OCI-LY3 (cell line): ENCODE data around the gene TRIM6.

Source experiments
- EZH2phosphoT487 ChIP-seq: fragments of 200-600 bp; shearing (Covaris generic); IDR thresholded peaks from 2 replicates; pipeline ENCODE4 v1.6.1; 2018; ENCODE audit warnings: antibody characterized with exemption, mixed run types, low read depth
- TF ChIP-seq, protein P1 (sequence below): fragments of 200-600, 300-600 bp; sonication (generic); IDR thresholded peaks from 2 replicates; pipeline ENCODE4 v1.5.1; 2014; ENCODE audit warnings: antibody characterized with exemption, low read length, low read depth

DNA sequence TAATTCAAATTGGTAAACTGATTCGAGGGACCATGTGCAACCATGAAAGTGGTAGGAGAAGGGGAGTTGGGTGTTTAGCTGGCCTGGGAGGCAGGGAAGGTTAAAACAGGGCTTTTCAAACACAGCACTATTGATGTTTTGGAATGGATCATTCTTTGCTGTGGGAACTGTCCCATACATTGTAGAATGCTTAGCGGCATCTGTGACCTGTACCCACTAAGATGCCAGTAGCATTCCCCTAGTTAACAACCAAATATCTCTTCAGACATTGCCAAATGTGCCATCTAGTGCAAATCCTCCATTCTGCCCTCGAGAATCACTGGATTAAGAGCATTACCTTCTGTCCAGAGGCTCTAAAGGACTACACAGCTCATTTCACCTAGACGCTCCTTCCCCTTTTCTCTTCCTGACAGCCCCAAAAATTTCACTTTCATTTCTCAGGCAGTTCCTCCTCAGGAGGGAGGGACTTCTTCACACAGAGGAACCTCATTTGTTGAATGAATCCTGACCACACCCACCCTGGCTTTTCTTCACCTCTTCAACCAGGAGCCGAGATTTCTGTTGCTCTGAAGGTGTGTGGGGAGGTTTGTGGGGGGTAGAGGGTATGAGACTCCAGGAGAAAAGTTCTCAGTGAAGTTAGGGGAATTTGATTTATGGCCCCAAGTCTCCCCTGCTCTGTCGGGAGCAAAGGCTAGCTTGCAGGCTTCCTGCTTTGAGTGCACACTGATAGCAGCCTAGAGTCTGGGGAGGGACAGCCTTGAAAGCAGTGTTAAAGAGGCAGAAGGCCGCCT is 28.2 kb downstream of the TRIM6 start, which contains the start of gene TRIM34:
- TF ChIP-seq, protein P1, sequence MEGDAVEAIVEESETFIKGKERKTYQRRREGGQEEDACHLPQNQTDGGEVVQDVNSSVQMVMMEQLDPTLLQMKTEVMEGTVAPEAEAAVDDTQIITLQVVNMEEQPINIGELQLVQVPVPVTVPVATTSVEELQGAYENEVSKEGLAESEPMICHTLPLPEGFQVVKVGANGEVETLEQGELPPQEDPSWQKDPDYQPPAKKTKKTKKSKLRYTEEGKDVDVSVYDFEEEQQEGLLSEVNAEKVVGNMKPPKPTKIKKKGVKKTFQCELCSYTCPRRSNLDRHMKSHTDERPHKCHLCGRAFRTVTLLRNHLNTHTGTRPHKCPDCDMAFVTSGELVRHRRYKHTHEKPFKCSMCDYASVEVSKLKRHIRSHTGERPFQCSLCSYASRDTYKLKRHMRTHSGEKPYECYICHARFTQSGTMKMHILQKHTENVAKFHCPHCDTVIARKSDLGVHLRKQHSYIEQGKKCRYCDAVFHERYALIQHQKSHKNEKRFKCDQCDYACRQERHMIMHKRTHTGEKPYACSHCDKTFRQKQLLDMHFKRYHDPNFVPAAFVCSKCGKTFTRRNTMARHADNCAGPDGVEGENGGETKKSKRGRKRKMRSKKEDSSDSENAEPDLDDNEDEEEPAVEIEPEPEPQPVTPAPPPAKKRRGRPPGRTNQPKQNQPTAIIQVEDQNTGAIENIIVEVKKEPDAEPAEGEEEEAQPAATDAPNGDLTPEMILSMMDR = no peak
- TF ChIP-seq EZH2phosphoT487 = no peak
